ENCODE results near the gene NELFCD. TPM values are rescaled to one million over a fixed set of nuclear protein-coding genes. Genes with fewer than 3 reads are reported as not detected.

Gene NELFCD
- total RNA-seq, 1 experiment from 2014 or later: 88.2 TPM

GRCh38 chr20:59032023-59032712 is 51.1 kb downstream of the NELFCD start, which contains the start of gene ATP5F1E (continued):
- TF ChIP-seq YY1 (IDR thresholded peaks at IDR 0.05; ENCODE audit: extremely low read depth, insufficient replicate concordance, low read depth, low read length) (peak; percentile 35), MAX (IDR thresholded peaks at IDR 0.05) (peak; percentile 86), FOSL1 (IDR thresholded peaks at IDR 0.05; ENCODE audit: low read depth) (no peak), SRF (IDR thresholded peaks at IDR 0.05; ENCODE audit: low read depth) (no peak), POLR2AphosphoS5 (IDR thresholded peaks at IDR 0.05; ENCODE audit: low read depth, low read length) (peak; percentile 86), EZH2 (IDR thresholded peaks at IDR 0.05) (no peak), ELF1 (IDR thresholded peaks at IDR 0.05; ENCODE audit: borderline replicate concordance, low read depth) (peak; percentile 43), CEBPB (IDR thresholded peaks at IDR 0.05; ENCODE audit: low read depth) (no peak), ZNF274 (IDR thresholded peaks at IDR 0.05; ENCODE audit: low read depth, low read length) (no peak), JUND (IDR thresholded peaks at IDR 0.05) (no peak), ZBTB33 (IDR thresholded peaks at IDR 0.05; ENCODE audit: extremely low read depth, insufficient replicate concordance, low read length) (no peak), RAD21 (IDR thresholded peaks at IDR 0.05; ENCODE audit: low read depth) (no peak)

- peaks cover 70% of the 10 kb centered on the region for H3K79me2 ChIP-seq (ENCODE audit: insufficient read depth, low read length)
Measured at GRCh38 chr20:59032713-59033059, 51.6 kb downstream of the NELFCD start.

More at GRCh38 chr20:59032713-59033059, 51.6 kb downstream of the NELFCD start:
- Histone ChIP-seq H3K27ac (ENCODE audit: low read depth, low read length) (peak overlapping the region; percentile 78), H3K4me2 (ENCODE audit: low read length) (peak overlapping the region; percentile 81), H2AFZ (ENCODE audit: low read depth, low read length, poor library complexity, severe bottlenecking) (no peak overlapping the region), H3K9me2 (ENCODE audit: insufficient read depth) (no peaks in the 10 kb centered on the region), H4K20me1 (ENCODE audit: insufficient read depth) (peaks cover 16% of the 10 kb centered on the region; the same call in 1 of the 2 replicates), H3K4me3 (replicated peaks in 1 of 2; ENCODE audit: low read depth in 1 of 2, low read length in 2 of 2) (peak overlapping the region; percentile 48 to 86), H3K4me1 (ENCODE audit: control insufficient read depth in 1 of 2, insufficient read depth in 2 of 2, low read length in 2 of 2) (peaks cover 10 to 25% of the 10 kb centered on the region in 2 experiments), H3K36me3 (ENCODE audit: control insufficient read depth in 1 of 2, insufficient read depth in 2 of 2, low read length in 2 of 2) (peaks cover 52 to 53% of the 10 kb centered on the region in 2 experiments), H3K9ac (ENCODE audit: low read length) (peak overlapping the region; percentile 66), H3K27me3 (ENCODE audit: insufficient read depth, low read length) (no peaks in the 10 kb centered on the region), H3K9me3 (ENCODE audit: control insufficient read depth in 1 of 2, insufficient read depth in 1 of 2, low read depth in 1 of 2, low read length in 2 of 2) (no peaks in the 10 kb centered on the region)
- ATAC-seq (peak; percentile 52), DNase-seq (ENCODE audit: low read depth, low spot score) (peak; percentile 21)
- CTCF ChIA-PET: interaction anchor here (0.7 to 1.9 kb wide), 8 partner anchors 10 to 423 kb away, joined by 3 to 8 read pairs (median 3); partner anchors contain the start of genes PRELID3B and TUBB1
- RAD21 ChIA-PET (ENCODE audit: low non-redundant PET in 1 of 2, low total read pairs in 2 of 2, uncharacterized antibody in 2 of 2, unreplicated experiment in 2 of 2): interaction anchor here in 1 of 2 experiments (0.5 kb wide), 1 partner anchor 161 kb away, joined by 4 read pairs; no protein-coding TSS in a partner anchor
- TF ChIP-seq SP1 (IDR thresholded peaks at IDR 0.05; ENCODE audit: low read depth): no peak
- TF ChIP-seq RAD21 (IDR thresholded peaks at IDR 0.05; ENCODE audit: low read depth): no peak
- TF ChIP-seq CTCF (IDR thresholded peaks at IDR 0.05 in 2 of 3, conservative IDR thresholded peaks at IDR 0.05 in 1 of 3; ENCODE audit: borderline replicate concordance in 1 of 3, insufficient read depth in 1 of 3, low read depth in 2 of 3, low read length in 2 of 3): 0 out of 6 replicates have a peak, but pooled peaks of 2 of the 3 experiments have one; percentile 3 to 8
- POLR2A ChIA-PET: interaction anchor here (0.9 to 1.9 kb wide), 6 partner anchors 9 to 162 kb away, joined by 3 to 13 read pairs (median 4); partner anchors contain the start of gene PRELID3B
- TSS peak; percentile 95 for BruUV-seq (replicated peaks)
- intact Hi-C loops (cut with micrococcal nuclease): loop anchor here (5.0 to 10.0 kb wide), 2 partner anchors 50 to 138 kb away; partner anchors contain the start of gene NELFCD
